ENCODE measurements around the gene ZNF467.

The ZNF467 gene

DNA sequence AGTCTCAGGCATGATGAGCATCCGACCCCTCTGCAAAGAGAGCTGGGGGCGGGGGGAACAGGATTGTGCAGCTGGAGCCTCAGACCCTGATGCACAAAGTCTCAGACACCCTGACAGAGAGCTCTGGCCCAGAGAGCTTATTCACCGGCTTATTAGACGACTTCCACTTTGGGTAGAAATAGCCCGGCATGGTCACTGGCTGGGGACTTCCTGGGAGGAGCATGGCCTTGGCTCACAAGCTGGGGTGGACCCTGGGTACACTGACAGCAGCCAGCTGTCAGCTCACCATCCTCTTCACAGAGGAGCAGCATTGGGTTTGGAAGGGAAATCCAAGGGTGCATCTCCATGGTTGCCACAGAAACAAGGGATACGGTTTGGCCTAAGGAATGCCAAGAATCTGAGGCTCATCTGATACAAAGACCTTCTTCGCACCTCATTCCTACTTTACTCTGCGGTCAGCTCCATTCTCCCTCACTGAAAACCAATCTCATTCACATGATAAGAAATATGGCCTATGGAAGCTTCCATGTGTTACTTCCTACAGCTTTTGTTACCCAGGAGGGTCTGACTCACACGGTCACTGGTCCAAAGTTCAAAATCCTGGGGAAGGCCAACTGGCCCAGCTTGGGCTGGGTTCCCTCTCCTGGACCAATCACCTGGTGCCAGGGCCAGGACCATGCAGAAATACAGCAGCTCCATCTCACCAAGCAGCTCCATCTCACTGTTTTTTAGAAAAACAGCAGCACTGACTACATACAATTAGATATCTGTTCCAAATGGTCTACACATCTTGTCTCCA is 25.1 kb downstream of the ZNF467 start:
- no peak for DNase-seq (ENCODE audit: low spot score)

DNA sequence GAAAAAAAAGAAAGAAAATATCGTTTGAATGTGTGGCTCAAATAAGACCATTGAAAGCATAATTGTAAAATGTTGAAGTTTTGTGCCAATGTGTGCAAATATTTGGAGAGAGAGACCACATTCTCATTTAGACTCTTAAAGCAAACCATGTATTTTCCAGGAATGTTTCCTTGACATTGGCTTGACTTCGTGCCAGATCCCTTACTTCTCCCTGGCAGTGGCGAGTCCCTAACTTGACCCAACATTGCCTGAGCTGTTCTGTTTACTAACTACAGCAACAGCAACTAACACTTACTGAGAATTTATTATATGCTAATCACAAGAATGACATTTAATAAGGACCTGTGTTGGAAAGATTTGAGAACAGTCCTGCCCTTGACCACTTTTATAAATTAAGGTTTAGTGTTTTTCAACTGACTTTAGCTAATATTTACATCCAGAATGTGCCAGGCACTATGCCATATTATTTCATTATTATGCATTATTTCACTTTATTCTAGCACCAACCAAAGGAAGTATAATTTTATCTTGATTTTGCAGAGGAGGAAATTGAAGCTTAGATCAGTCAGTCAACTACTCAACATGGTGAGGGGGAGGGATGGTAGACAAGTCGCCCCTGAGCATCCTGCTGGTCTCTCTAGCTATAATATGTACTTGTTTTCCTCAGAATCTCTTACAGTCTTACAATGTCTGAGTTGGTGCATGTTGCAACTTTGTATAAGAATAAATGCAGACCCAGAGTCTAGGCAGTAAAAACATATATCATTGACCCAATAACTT is 29.7 kb downstream of the ZNF467 start:
- no peak for DNase-seq (ENCODE audit: low spot score)

DNA sequence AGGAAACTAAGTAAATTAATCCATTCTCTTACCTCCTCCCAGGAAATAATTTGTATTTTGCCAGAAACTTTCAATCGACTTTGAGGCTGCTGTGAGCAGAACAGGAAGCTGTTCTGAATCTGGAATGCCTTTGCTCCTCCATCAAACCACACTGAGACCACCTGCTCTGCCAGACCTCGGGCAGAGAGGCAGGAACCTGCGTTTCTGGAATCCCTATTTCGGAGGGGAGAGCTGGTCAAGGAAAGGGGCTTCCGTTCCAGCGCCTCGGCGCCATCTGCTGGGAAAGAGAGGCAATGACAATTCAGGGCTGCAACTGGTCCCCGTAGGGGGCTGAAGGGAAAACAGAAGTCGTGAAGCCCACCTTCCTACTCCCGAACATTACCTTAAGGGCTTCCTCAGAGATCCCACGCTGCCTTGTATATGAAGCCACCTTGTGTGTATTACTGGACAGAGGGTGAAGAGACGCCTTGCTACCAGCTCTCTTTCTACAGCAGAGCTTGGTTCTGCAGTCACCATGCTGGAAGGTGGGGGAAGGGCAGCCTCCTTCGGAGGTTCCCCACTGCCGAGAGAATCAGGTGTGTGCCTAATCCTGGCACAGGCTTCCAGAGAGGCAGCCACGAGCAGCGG is 31.2 kb downstream of the ZNF467 start:
- DNase-seq (ENCODE audit: low spot score): peak; percentile 75

DNA sequence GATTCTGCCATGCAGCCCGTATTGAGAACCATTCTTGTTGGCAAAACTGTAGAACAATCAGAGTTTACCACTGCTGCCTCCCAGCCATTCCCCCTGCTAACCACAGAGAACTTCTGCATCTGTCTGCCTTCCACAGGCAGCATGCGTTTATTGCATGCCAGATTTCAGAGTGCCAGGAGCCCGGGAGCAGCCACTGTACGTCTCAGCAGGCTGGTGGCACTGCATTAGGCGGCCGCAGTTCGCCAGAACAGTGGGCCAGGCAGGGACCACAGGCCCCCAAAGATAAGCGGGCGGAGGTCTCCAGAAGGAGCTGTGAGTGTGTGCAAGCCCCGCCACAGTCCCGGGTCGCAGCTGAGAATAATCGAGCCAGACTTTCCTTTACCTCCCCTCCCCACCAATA is 31.8 kb downstream of the ZNF467 start:
- no peak for DNase-seq (ENCODE audit: low spot score)

DNA sequence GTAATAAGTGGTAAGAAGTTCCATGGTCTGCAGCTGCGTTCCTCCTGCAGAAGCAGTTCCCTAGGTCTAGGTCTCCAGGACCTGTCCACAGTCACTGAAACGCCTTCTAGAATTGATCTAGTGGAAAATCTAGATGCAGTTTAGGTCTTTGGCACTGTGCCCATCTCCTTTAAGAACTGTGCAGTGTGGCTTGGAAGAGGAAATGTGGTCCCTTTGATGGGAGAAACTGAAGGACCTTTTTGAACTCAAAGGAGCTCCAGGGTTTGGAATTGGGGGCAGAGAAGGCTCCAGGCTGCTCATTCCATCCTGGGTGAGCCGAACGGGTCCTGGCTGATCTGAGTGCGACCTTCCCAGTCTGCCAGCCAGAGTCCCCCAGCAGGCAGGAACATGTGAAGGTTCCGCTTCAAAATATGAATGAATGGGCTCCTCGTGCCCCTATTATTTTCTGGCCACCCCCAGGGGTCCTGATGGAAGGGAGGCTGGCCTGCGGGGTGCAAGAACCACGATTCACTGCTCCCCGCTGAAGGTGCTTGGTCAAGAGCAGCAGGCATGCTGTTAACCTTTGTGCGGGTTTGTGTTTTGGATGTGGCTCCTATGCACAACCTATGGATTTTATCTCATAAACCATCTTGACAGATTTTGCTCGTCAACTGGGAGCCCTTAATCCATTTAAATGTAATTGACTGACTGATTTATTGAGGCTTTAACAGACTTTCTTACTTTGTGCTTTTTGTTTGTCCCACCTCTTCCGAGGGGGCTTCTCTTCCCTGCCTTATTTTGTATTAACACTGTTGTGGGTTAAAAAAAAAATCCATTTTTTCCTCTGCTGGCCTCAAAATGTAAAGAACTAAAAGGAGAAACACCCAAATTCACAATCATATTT is 36.7 kb downstream of the ZNF467 start:
- no peak for DNase-seq (ENCODE audit: low spot score)

DNA sequence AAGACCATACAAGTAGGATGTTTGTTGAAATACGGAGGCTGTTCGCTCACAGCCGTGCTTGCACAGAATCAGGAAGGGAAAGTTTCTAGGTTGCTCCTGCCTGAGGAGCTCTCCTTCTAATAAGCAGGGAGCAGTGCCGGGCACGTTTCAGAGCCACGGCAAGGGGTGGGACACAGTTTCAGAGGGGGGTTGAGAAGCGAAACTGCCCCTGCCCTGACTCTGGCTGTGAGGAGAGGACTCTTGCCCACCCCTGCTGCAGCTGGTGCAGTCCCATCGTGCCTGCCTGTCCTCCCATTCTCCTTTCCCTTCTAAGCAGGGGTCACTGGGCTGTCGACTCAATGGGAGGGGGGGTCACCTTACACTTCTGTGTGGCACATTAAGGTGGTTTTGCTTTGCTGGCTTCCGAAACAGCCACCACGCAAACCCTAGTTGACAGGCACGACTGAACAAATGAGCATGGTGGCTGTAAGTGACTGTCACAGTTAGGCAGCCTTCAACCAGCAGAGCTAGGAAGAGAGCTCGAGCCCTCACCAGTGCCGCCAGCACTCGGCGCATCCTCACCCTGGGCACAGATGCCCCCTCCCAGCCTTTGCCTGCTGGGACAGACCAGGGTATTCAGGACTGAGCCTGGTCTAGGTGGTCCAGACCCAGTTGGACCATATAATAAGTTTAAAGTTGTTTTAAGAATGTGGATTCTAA is 37.5 kb downstream of the ZNF467 start:
- DNase-seq (ENCODE audit: low spot score): no peak

DNA sequence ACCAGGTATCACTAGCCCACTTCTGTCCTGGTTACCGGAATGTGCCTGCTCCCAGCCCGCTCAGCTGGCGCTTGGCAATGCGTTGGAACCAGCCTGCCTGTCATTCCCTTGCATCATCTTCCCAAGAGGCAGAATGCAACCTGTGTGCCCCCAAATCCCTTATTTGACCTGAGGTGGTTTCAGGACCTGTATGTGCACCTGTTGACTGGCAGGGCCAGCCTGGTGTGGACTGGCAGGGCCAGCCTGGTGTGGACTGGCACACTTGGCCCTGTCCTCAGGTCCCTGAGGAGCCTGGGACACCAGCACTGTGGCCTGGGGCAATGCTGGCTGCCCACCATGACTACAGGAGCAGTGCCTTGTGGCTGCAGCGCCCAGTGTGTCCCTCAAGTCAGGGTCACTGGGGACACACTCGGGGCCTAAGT is 38.2 kb downstream of the ZNF467 start:
- no peak for DNase-seq (ENCODE audit: low spot score)

DNA sequence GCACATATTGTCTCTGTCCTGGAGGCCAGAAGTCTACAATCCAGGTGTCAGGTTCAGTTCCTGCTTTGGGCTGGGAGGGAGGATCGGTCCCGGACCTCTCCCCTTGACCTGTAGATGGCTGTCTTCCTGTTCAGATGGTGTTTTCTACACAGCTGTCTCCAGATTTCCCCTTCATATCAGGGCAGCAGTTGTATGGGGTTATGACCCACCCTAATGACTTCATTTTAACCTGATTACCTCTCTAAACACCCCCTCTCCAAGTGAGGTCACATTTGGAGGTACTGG is 38.7 kb downstream of the ZNF467 start:
- DNase-seq (ENCODE audit: low spot score): no peak

DNA sequence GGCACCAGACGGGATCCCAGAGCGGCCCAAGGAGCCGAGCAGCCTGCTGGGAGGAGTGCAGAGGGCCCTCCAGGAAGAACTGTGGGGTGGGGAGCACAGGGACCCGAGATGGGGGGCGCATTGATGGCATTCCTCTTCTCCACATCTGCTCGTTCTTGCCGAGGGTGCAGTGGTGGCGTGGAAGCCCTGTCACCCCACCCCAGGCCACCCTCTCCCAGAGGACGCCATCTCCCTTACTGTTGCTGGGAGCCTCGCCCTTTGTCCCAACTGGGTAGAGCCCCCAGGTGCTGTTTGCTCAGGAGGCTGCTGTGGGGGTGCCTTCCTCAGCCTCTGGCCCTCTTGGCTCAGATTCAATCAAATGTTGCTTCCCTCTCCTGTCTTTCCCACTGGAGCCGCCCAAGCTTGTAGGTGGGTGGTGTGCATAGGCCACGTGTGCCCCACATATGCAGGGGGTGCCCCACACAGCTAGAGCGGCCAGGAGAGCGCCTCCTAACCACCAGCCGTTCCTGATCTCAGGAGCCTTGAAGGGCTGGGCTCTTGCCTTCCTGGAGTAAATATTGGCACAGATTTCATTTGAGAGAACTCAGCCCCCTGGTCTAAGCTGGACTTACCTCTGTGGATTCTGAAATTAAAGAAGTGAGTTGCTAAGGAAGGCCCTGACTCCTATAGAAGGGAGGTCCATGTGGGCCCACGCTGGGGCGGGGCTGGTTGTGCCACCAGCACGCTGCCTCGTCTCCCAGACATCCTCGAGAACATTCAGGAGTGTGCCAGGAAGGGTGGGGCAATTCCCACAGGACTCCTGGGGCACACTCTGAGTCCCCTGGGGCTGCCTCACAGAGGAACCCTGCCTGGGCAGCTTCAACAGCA is 39.2 kb downstream of the ZNF467 start:
- no peak for DNase-seq (ENCODE audit: low spot score)

DNA sequence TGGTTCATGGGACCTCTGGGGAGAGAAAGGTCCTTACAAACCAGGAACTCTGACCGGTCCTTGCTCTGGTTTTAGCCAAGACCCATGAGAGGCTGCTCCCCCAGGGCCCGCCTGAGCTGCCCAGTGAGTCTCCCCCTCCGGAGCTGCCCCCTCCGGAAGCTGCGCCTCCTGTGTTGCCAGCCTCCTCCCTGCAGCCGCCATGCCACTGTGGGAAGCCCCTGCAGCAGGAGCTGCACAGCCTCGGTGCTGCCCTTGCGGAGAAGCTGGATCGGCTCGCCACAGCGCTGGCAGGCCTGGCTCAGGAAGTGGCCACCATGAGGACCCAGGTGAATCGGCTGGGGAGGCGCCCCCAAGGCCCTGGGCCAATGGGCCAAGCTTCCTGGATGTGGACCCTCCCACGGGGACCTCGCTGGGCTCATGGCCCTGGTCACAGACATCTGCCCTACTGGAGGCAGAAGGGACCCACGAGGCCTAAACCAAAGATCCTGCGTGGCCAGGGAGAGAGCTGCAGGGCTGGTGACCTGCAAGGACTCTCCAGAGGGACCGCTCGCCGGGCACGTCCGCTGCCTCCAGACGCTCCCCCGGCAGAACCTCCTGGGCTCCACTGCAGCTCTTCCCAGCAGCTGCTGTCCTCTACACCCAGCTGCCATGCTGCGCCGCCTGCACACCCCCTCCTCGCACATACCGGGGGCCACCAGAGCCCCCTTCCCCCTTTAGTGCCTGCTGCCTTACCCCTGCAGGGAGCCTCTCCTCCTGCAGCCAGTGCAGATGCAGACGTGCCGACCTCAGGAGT is 40.1 kb downstream of the ZNF467 start:
- no peak for DNase-seq (ENCODE audit: low spot score)

DNA sequence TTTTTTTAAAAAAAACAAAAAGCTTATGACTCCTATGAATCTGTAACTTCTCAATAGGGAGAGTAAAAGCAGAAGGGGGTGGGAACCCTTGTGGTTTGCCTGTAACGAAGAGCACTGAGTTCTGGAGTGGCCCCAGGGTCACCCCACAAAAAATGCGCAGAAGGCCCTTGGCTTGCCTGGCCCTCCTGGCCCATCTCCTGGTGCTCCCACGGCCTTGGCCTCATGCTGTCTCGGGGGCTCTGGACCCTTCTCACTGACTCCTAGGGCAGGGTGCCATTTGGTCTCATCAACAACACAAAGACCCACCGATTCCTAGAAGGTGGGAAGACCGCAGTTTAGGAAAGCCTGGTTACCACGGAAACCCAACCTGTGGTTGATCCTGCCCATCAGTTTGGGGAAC is 40.8 kb downstream of the ZNF467 start:
- no peak for DNase-seq (ENCODE audit: low spot score)

DNA sequence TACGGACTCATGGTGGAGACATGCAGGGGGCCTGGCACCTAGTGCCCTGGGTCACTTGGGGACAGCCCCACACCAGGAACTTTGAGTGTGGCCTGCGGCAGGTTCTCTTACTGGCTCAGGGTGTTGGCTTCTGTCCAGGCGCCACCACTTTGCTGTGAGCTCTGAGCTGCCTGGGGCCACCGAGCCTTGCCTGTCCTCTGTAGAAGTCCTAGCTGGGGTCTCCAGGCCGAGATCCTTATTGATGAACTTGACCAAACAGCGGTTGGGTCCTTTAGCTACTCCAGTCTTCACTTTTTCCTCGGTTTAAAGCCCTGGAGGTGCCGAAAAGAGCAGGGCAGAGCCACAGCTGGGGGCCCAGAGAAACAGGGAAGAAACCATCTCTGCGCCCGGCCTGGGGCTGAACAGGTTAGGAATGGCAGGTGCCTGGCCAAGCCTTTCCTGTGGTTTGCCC is 41.3 kb downstream of the ZNF467 start:
- DNase-seq (ENCODE audit: low spot score): no peak

DNA sequence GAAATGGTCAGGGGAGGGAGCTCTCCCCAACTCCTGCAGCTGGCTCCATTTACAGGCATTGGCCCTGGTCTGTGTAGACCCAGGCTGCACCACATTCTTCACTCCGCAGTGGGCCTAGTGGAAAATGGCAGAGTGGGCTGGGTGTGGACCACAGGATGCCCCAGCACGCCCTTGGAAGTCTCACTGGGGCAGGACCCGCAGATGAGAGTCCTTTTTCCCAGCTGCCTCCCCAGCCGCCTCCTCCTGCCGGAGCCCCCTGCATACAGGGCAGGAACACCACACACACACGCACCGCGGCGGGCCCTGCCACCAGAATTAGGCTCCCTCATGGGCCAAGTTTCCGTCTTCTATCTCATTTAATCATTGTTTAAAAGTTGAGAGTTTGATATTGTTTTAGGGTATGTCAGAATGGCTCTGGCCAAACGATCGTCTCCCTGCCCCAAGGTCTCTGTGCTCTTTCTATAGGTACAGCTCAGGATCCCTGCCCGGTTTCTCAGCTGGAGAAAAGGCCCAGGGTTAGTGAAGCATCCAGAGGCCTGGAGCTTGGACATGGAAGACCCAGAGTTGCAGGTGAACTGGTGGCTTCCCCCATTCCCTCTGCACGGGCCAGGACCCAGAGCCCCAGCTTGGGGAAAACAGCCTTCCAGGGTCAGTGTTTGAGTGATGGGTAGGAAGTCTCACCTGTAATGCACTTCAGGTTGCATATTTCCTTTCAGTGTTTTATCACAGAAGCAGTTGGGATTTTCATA is 42.0 kb downstream of the ZNF467 start:
- no peak for DNase-seq (ENCODE audit: low spot score)

DNA sequence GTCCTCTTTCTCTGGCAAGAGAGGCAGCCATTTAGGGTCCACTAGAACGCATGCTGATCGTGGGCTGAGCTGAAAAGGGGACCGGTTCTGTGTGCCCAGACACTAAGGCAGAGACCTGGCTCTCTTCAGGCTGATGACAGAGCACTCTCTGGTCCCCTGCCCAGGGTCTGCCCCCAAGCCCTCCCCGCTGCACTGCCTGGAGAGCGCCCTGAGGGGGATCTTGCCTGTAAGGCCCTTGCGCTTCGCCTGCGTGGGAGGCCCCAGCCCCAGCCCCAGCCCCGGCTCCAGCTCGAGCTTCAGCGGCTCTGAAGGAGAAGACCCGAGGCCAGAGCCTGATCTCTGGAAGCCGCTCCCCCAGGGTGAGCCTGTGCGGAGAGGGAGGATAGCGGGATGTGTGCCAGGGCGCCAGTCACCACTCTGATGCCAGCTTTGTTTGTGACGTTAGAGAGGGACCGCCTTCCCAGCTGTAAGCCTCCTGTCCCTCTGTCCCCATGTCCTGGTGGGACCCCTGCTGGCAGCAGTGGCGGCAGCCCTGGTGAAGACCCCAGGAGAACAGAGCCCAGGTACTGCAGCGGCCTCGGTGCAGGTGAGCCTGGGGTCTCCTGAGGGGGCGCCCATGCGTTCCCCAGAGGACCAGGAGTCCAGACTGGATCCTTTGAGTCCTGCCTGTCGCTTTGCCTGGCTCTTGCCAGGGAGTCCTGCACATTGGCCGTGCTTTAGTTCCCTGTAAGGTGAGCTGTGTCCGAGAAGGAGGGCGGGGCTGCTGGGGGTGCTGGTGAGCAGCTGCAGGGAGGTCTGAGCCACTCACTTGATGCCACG is 43.2 kb downstream of the ZNF467 start:
- DNase-seq (ENCODE audit: low spot score): no peak

DNA sequence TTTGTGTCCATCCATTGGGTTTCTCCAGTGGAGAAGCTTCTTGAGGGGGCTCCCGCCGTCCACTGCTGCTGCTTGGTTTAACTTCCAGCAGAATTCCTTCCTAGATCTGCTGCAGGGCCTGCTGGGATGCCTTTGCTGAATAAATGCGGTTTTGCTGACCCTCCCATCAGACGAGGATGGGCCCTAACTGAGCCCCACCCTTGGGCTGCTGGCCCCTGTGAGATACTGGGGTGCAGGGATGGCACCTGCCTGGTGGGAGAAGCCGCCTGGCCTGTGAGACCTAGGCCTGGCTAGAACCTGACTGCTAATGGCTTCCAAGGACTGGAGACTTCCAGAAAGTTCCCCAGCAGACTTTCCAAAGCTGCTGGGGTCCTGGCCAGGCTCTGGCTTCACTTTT is 43.8 kb downstream of the ZNF467 start:
- DNase-seq (ENCODE audit: low spot score): no peak

DNA sequence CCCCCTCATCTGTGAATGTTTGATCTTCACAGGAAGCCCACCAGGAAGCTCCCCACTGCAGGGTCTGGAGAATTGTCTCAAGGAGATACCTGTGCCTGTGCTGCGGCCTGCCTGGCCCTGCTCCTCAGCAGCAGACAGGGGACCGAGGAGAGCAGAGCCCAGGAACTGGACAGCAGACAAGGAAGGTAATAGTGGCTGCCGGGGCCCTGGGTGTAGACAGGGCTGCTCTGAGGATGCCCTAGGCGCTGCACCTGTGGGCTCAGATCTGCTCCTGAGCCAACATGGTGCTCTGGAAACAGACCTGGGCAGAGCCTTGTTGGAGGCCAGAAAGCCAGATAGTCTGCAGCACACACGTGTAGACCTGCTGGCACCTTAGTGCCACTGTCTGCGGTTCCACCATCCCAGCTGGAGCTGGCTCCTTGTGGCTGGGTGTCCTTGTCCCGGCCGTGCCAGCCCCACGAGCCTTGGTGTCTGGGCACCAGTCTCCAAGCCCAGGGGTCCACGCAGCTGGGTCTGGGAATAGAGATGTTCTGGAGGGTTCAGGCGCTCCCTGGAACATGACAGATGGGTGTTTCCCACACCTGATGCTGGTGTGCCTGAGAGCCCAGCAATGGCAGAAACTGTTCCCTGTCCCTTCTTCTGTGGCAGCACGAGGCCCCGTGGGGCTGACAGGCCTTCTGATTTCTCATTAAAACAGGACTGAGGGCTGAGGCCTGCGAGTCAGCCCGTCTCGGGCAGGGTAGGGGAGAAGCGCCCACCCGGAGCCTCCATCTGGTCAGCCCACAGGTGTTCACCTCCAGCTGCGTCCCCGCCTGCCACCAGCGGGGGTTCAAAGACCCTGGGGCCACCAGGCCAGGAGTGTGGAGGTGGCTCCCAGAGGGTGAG is 44.7 kb downstream of the ZNF467 start:
- no peak for DNase-seq (ENCODE audit: low spot score)

DNA sequence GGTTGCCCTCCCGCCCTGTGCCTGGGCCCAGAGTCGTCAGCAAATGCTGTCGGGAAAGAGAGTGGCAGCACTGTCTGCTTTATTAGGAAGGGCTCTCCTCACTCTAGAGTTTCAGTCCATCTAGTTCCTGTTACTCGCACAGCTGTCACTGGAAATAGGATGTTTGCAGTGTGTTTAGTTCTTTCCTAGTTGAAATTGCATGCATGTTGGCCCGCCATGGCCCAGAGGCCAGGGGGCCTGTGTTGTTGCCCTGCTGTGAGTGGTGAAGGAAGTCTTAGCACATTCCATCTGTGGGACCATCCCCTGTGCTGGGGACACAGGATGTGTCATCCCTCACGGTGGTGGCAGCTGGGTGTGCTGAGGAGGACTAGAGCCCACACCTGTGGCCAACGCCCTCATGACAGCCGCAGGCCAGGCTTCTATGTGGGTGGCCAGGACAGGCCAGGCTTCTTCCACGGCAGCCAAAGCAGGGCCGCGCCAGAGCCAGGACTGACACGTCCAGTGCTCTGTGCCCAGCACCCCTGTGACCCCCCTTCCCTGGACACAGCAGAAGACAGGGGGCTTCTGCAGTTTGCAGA is 45.4 kb downstream of the ZNF467 start:
- DNase-seq (ENCODE audit: low spot score): no peak

Measured in germinal center (tissue), 1 donor.